Ovary (tissue), 3 donors: ENCODE measurements around the gene HLA-DRA.

Experiments used
- POLR2A ChIP-seq: fragments of 450-650 bp; IDR thresholded peaks from one replicate; pipeline ENCODE4 v1.6.1; 2017; ENCODE audit warnings: antibody characterized with exemption, mild to moderate bottlenecking, moderate library complexity
- TF ChIP-seq, protein P1 (sequence below), 3 donors: fragments of 450-650 bp in 2 of 3; fragments of 200-600 bp in 1 of 3; IDR thresholded peaks; one replicate each; pipeline versions ENCODE4 v1.5.1 to v1.8.0; 2016 to 2022; ENCODE audit warnings: antibody characterized with exemption in 3 of 3, mild to moderate bottlenecking in 1 of 3
- donor health status: DM: no; HTN: no; CAD: no.

DNA sequence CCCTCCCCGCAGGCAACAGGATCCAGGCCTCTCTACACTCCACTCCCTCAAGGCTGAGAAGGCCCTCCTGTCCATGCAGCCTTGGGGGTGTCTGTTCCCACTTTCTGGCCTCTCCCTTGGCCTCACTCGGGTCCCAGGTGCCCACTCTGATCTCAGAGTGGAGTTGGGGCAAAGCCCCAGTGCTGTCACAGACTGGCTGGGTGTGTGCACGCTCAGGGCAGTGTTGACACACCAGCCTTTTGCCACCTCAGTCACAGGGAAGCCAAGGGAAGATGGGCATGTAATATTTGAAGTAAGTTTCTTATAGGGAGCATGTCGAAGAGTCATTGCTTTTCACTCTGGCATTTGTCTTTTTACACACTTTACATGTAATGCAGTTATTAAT is 44.9 kb downstream of the HLA-DRA start:
- TF ChIP-seq, protein P1, sequence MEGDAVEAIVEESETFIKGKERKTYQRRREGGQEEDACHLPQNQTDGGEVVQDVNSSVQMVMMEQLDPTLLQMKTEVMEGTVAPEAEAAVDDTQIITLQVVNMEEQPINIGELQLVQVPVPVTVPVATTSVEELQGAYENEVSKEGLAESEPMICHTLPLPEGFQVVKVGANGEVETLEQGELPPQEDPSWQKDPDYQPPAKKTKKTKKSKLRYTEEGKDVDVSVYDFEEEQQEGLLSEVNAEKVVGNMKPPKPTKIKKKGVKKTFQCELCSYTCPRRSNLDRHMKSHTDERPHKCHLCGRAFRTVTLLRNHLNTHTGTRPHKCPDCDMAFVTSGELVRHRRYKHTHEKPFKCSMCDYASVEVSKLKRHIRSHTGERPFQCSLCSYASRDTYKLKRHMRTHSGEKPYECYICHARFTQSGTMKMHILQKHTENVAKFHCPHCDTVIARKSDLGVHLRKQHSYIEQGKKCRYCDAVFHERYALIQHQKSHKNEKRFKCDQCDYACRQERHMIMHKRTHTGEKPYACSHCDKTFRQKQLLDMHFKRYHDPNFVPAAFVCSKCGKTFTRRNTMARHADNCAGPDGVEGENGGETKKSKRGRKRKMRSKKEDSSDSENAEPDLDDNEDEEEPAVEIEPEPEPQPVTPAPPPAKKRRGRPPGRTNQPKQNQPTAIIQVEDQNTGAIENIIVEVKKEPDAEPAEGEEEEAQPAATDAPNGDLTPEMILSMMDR (IDR thresholded peaks at IDR 0.05): no peak
- no peak for TF ChIP-seq POLR2A
